ENCODE results near the gene LEMD1. TPM values are rescaled to one million over a fixed set of nuclear protein-coding genes. Genes with fewer than 3 reads are reported as not detected.

The LEMD1 gene
- total RNA-seq, 1 experiment from 2014 or later, result not detected

Small RNA genes within 50 kb of the gene (microRNA-seq; reads per million reads assigned to microRNA genes)
- gene MIR135B (ENCODE audit: unreplicated experiment), result 170 reads per million, percentile 68 among the genes with 10 or more reads in this experiment

Other genes with a start within 250 kb of the LEMD1 start
- 8.4 and 9.3 TPM in 2 replicates for gene DSTYK, start 210.4 kb downstream of the LEMD1 start, total RNA-seq (2014; rRNA removed)
- gene TMCC2, start 194.1 kb downstream of the LEMD1 start, total RNA-seq (2014; rRNA removed), result 8.7 and 11.3 TPM in 2 replicates
- gene NUAK2, start 100.3 kb downstream of the LEMD1 start, total RNA-seq (2014; rRNA removed), result 3.8 and 4.8 TPM in 2 replicates
- not detected in 2 replicates for gene KLHDC8A, start 65.1 kb downstream of the LEMD1 start, total RNA-seq (2014; rRNA removed)
- 1.5 and 1.6 TPM in 2 replicates for gene BLACAT1, start 34.0 kb upstream of the LEMD1 start, total RNA-seq (2014; rRNA removed)
- gene CDK18, start 82.6 kb upstream of the LEMD1 start, total RNA-seq (2014; rRNA removed), result 13.2 and 16.4 TPM in 2 replicates
- gene ELK4, start 210.0 kb upstream of the LEMD1 start, total RNA-seq (2014; rRNA removed), result 16.3 and 16.4 TPM in 2 replicates

All from PC-3 (cell line).